ENCODE data around the gene STON2.

STON2 gene

GRCh38 chr14:81390696-81391095 is 9.4 kb downstream of the STON2 start:
- TF ChIP-seq, protein P1, sequence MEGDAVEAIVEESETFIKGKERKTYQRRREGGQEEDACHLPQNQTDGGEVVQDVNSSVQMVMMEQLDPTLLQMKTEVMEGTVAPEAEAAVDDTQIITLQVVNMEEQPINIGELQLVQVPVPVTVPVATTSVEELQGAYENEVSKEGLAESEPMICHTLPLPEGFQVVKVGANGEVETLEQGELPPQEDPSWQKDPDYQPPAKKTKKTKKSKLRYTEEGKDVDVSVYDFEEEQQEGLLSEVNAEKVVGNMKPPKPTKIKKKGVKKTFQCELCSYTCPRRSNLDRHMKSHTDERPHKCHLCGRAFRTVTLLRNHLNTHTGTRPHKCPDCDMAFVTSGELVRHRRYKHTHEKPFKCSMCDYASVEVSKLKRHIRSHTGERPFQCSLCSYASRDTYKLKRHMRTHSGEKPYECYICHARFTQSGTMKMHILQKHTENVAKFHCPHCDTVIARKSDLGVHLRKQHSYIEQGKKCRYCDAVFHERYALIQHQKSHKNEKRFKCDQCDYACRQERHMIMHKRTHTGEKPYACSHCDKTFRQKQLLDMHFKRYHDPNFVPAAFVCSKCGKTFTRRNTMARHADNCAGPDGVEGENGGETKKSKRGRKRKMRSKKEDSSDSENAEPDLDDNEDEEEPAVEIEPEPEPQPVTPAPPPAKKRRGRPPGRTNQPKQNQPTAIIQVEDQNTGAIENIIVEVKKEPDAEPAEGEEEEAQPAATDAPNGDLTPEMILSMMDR (IDR thresholded peaks at IDR 0.05; ENCODE audit: insufficient read depth, low read length, missing control alignments): no peak
- CTCF ChIA-PET: no interaction called here
- no peak for DNase-seq (ENCODE audit: low read depth, low spot score)
- no peak overlapping the region for H3K4me3 ChIP-seq (ENCODE audit: low read depth, low read length)
- POLR2A ChIA-PET: no interaction called here

GRCh38 chr14:81388336-81388735 is 11.8 kb downstream of the STON2 start:
- TF ChIP-seq, protein P1 (IDR thresholded peaks at IDR 0.05; ENCODE audit: insufficient read depth, low read length, missing control alignments): no peak
- no peak for DNase-seq (ENCODE audit: low read depth, low spot score)
- ChIA-PET CTCF (no interaction called here), POLR2A (no interaction called here)
- H3K4me3 ChIP-seq (ENCODE audit: low read depth, low read length): no peak overlapping the region

GRCh38 chr14:81386290-81386745 is 13.8 kb downstream of the STON2 start:
- no peak for DNase-seq (ENCODE audit: low read depth, low spot score)
- ChIA-PET CTCF (no interaction called here), POLR2A (no interaction called here)
- no peak overlapping the region for H3K4me3 ChIP-seq (ENCODE audit: low read depth, low read length)
- TF ChIP-seq, protein P1 (IDR thresholded peaks at IDR 0.05; ENCODE audit: insufficient read depth, low read length, missing control alignments): no peak

GRCh38 chr14:81385886-81386285 is 14.2 kb downstream of the STON2 start:
- POLR2A ChIA-PET: no interaction called here
- DNase-seq (ENCODE audit: low read depth, low spot score): no peak
- CTCF ChIA-PET: no interaction called here
- no peak overlapping the region for H3K4me3 ChIP-seq (ENCODE audit: low read depth, low read length)
- TF ChIP-seq, protein P1 (IDR thresholded peaks at IDR 0.05; ENCODE audit: insufficient read depth, low read length, missing control alignments): no peak

DNA sequence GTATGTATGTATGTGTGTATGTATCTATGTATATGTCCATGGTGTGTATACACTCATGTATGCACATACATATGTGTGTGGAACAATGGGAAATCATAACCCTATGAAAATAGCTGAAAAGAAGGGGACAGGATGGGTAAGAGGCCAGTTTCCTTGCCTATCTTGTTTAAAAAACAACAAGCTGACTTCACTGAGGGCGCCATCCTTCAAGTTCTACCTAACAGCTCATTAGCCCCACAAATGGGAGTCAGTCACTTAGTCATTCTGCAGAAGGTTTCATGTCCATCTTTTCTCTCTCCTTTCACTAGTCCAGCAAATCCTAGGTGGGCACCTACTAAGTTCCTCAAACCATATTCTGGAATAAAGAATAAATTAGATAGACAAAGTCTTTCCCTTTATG is 14.7 kb downstream of the STON2 start:
- POLR2A ChIA-PET: interaction anchor here (0.5 kb wide), 1 partner anchor 12 kb away, joined by 3 read pairs; no protein-coding TSS in a partner anchor

DNA sequence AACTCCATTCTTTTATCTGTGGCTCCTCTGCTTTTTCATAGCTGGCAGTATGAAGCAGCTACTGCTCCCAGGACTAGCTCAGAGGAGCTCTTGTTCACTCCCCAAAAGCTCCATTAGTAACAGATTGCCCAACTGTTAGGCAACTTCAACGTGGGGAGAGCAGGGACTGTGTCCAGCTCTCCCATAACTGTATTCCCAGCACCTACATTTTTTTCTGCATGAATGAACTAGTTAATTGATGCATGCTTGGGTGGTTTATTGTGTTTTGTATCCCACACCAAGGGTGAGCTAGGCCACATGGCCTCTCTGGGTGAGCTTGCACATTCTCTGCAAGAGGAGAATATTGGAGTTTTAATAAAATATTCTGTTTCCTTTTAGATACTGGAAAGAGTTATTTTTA is 15.2 kb downstream of the STON2 start:
- no peak overlapping the region for H3K4me3 ChIP-seq (ENCODE audit: low read depth, low read length)
- ChIA-PET POLR2A (interaction anchor here (0.5 kb wide), 1 partner anchor 11 kb away, joined by 3 read pairs; no protein-coding TSS in a partner anchor), CTCF (no interaction called here)
- TF ChIP-seq, protein P1 (IDR thresholded peaks at IDR 0.05; ENCODE audit: insufficient read depth, low read length, missing control alignments): no peak
- DNase-seq (ENCODE audit: low read depth, low spot score): no peak

More for the DNA sequence above, 14.7 kb downstream of the STON2 start:
- CTCF ChIA-PET: no interaction called here
- no peak for DNase-seq (ENCODE audit: low read depth, low spot score)
- TF ChIP-seq, protein P1 (IDR thresholded peaks at IDR 0.05; ENCODE audit: insufficient read depth, low read length, missing control alignments): no peak
- H3K4me3 ChIP-seq (ENCODE audit: low read depth, low read length): no peak overlapping the region

All from AG04449 (cell line).